Stimulated activated CD8-positive, alpha-beta memory T cell treated with anti-CD3 and anti-CD28 coated beads, Interleukin-12 subunit alpha, Interleukin-12 subunit beta, amount 100 ng/mL, for 4 hours (primary cell): Measurements from ENCODE around the gene NLRP7.
"Not testable (repeated sequence)": the region's sequence is repeated elsewhere in the genome, so short reads cannot be mapped to it uniquely, and the experiment has no call there.

Source experiments
- DNase-seq: peaks from one replicate; pipeline ENCODE4 v3.0.0-alpha.2; 2020; ENCODE audit warnings: low read depth

The NLRP7 gene

DNA sequence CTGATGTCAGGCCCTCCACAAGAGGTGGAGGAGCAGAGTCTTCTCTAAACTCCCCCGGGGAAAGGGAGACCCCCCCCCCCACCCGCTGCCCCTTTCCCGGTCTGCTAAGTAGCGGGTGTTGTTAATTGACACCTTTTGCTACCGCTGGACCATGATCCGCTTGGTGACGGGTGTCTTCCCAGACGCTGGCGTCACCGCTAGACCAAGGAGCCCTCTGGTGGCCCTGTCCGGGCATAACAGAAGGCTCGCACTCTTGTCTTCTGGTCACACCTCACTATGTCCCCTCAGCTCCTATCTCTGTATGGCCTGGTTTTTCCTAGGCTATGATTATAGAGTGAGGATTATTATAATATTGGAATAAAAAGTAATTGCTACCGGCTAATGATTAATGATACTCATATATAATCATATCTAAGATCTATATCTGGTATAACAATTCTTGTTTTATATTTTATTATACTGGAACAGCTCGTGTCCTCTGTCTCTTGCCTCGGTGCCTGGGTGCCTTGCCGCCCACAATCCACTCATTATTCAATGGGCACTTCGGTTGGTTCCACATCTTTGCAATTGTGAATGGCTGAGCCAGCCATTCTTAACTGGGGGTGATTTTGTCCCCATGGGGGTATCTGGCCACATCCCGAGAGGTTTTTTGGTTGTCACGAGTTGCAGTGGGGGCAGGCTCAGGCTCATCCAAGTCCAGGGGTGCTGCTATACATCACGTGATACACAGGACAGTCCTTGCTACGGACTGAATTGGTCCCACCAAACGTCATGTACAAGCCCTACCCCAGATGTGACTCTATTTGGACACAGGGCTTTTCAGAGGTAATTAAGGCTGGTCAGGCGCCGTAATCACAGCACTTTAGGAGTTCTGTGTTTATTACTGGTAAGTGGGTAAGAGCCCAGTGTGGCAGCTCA, 27.4 kb downstream of the NLRP7 start:
- not testable (repeated sequence) for DNase-seq

GRCh38 chr19:54918499-54918898, 28.8 kb downstream of the NLRP7 start:
- no peak for DNase-seq

GRCh38 chr19:54916822-54917221, 30.5 kb downstream of the NLRP7 start:
- DNase-seq: no peak

DNA sequence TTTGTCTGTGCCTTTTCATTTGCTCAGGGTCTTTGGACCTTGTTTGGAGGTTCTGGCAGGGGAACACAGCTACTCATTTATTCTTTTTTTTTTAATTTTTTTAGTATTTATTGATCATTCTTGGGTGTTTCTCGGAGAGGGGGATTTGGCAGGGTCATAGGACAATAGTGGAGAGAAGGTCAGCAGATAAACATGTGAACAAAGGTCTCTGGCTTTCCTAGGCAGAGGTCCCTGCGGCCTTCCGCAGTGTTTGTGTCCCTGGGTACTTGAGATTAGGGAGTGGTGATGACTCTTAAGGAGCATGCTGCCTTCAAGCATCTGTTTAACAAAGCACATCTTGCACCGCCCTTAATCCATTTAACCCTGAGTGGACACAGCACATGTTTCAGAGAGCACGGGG, 39.4 kb downstream of the NLRP7 start:
- not testable (repeated sequence) for DNase-seq

DNA sequence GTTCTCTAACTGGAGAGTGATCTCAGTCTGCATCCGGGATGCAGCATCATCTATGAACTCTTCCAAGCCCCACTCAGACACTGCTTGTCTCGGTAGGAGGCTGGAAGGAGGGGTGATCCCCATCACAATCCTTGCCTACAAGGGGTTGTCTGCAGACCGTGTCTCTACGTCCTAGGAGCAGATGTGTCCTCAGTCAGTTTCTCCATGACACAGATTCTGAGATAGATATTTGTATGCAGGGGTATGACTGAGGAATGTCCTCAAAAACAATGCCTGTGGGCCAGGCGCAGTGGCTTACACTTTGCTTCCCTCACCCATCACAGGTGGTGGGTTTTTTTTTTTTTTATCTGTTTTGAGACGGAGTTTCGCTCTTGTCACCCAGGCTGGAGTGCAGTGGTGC, 40.5 kb downstream of the NLRP7 start:
- no peak for DNase-seq

- DNase-seq: peak; percentile 24
Measured at GRCh38 chr19:54905803-54906511, 41.4 kb downstream of the NLRP7 start, which contains the start of gene NCR1. Gene NCR1 (plus strand): TSS chr19:54906148. CDS start chr19:54906188, 40 bp downstream.

GRCh38 chr19:54905421-54905802, 41.9 kb downstream of the NLRP7 start:
- no peak for DNase-seq

DNA sequence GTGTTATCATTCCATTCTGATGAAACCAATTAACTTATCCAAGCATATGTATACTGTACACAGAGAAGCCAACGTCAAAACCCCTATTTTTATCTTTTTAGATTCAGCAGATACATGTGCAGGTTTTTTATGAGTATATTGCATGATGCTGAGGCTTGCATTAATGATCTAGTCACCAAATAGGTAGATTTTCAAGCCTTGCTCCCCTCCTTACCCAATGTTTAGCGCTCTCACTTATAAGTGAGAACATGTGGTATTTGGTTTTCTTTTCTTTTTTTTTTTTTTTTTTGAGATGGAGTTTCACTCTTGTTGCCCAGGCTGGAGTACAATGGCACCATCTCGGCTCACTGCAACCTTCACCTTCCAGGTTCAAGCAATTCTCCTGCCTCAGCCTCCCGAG, 43.1 kb downstream of the NLRP7 start:
- not testable (repeated sequence) for DNase-seq

GRCh38 chr19:54903303-54903702, 44.0 kb downstream of the NLRP7 start:
- DNase-seq: no peak

GRCh38 chr19:54902061-54902460, 45.3 kb downstream of the NLRP7 start:
- DNase-seq: no peak

- DNase-seq: not testable (repeated sequence)
Measured at GRCh38 chr19:54901153-54901552, 46.2 kb downstream of the NLRP7 start.

DNA sequence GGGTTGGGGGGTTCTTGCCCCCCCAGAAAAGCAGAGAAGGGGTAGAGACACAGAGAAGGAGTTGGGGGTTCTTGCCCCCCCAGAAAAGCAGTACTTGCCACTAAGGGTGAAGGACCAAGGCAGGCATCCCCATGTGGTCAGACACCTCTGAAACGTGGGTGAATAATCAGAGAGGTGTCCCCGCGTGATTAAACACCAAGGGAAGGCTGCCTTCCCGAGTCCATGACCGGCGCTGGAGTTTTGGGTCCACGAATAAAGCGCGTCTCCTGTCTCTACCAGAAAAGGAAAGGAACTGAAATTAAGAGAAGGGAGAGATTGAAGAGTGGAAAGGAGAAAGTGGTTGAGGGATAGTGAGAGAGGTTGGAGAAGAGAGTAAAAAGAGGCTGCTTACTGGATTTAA, 47.7 kb downstream of the NLRP7 start:
- not testable (repeated sequence) for DNase-seq

GRCh38 chr19:54898685-54899084, 48.6 kb downstream of the NLRP7 start:
- not testable (repeated sequence) for DNase-seq

GRCh38 chr19:54896036-54896435, 51.3 kb downstream of the NLRP7 start:
- no peak for DNase-seq

- DNase-seq: not testable (repeated sequence)
Measured at GRCh38 chr19:54894106-54894505, 53.2 kb downstream of the NLRP7 start.

- DNase-seq: no peak
Measured at GRCh38 chr19:54893406-54893805, 53.9 kb downstream of the NLRP7 start.

- no peak for DNase-seq
Measured at GRCh38 chr19:54889566-54889965, 57.8 kb downstream of the NLRP7 start.

DNA sequence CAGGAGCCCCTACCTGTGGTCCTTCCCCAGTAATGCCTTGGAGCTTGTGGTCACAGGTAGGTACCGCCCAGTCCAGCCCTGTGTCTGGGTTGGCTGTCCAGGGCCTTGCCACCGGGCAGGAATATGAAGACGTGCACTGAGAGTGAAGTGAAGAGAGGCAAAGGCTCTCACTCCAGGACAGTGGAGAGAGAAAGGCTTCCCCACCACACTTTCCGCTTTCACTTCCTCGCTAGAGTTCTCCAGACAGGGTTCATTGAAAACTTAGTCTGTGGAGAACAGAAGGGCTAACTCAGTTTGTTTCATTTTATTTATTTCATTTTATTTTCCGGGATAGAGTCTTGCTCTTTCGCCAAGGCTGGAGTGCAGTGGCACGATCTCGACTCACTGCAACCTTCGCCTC, 59.1 kb downstream of the NLRP7 start:
- no peak for DNase-seq

GRCh38 chr19:54883228-54883627, 64.1 kb downstream of the NLRP7 start:
- no peak for DNase-seq

DNA sequence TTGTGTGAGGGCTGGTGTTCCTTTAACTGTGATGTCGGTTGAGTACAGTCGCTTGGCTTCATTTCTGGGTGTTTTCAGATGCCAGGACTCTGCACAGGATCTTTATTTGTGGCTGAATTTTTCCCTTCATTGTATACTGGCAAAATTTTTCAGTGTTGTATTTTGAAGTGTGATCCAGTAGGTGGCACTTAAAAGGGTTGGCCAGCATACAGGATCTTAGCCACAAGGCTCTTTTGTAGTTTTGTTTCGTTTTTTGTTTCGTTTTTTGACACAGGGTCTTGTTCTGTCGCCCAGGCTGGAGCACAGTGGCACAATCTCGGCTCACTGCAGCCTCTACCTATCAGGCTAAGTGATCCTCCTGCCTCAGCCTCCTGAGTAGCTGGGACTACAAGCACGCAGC, 64.6 kb downstream of the NLRP7 start:
- DNase-seq: no peak

GRCh38 chr19:54881884-54882283, 65.4 kb downstream of the NLRP7 start:
- no peak for DNase-seq

DNA sequence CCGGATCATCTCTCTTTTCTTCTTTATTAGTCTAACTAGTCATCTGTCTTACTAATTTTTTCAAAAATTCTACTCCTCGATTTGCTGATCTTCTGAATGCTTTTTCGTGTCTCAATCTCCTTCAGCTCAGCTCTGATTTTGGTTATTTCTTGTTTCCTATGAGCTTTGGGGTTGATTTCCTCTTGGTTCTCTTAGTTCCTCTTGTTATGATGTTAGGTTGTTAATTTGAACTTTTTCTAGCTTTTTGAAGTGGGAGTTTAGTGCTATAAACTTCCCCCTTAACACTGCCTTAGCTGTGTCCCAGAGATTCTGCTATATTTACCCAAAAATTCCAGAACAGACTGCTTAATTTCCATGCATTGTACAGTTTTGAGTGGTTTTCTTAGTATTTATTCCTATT, 69.9 kb downstream of the NLRP7 start:
- DNase-seq: no peak

DNA sequence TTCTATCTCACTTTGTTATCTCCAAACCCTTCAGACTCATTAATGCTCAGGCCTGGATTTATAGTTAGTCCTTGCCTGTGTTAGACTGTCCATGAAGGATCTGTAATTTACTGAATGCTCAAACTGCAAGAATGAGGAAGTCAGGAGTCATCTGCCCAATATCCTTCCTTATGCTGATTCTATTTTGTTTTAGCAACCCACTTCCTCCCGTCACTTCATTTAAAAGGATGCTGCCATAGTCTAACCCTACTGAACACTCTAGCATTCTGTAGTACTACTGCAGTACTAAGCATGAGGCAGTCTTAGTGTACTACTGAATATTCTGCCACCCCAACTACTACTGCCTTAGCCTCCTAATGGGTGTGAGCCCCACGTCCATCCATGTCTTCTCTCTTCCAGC, 71.8 kb downstream of the NLRP7 start:
- no peak for DNase-seq
